Fibroblast of upper back skin (primary cell): ENCODE data around the gene GPR35.
"Not testable (repeated sequence)": the region's sequence is repeated elsewhere in the genome, so short reads cannot be mapped to it uniquely, and the experiment has no call there.

Experiments
- DNase-seq: peaks from one replicate; pipeline ENCODE4 v3.0.0-alpha.2; 2013

The GPR35 gene

GRCh38 chr2:240642061-240642805, 17.0 kb downstream of the GPR35 start:
- no peak for DNase-seq

GRCh38 chr2:240642806-240643092, 17.5 kb downstream of the GPR35 start:
- DNase-seq, result no peak

GRCh38 chr2:240643093-240643810, 18.0 kb downstream of the GPR35 start:
- DNase-seq, result no peak

- no peak for DNase-seq
These were observed 18.5 kb downstream of the GPR35 start for GRCh38 chr2:240643811-240644150.

- DNase-seq, result no peak
These were observed 18.9 kb downstream of the GPR35 start for GRCh38 chr2:240644171-240644651.

- DNase-seq, result no peak
These were observed 19.6 kb downstream of the GPR35 start for GRCh38 chr2:240644859-240645301.

GRCh38 chr2:240645346-240645745, 20.1 kb downstream of the GPR35 start:
- DNase-seq, result no peak

GRCh38 chr2:240645801-240646175, 20.5 kb downstream of the GPR35 start:
- no peak for DNase-seq

- no peak for DNase-seq
These were observed 21.1 kb downstream of the GPR35 start for GRCh38 chr2:240646176-240646899.

- no peak for DNase-seq
These were observed 21.7 kb downstream of the GPR35 start for GRCh38 chr2:240646900-240647502.

- DNase-seq, result no peak
These were observed 22.3 kb downstream of the GPR35 start for GRCh38 chr2:240647503-240648154.

- no peak for DNase-seq
These were observed 22.9 kb downstream of the GPR35 start for GRCh38 chr2:240648155-240648649.

- DNase-seq, result no peak
These were observed 23.5 kb downstream of the GPR35 start for GRCh38 chr2:240648650-240649275.

GRCh38 chr2:240649331-240649730, 24.1 kb downstream of the GPR35 start:
- no peak for DNase-seq

- no peak for DNase-seq
These were observed 25.1 kb downstream of the GPR35 start for GRCh38 chr2:240650254-240650965.

- no peak for DNase-seq
These were observed 25.9 kb downstream of the GPR35 start for GRCh38 chr2:240651185-240651584.

- DNase-seq, result peak; percentile 5
These were observed 30.9 kb downstream of the GPR35 start for GRCh38 chr2:240655931-240656886.

- DNase-seq, result not testable (repeated sequence)
These were observed 34.6 kb downstream of the GPR35 start for GRCh38 chr2:240659883-240660282.

- no peak for DNase-seq
These were observed 37.4 kb downstream of the GPR35 start for GRCh38 chr2:240662681-240663080.

GRCh38 chr2:240663546-240664190, 38.4 kb downstream of the GPR35 start:
- no peak for DNase-seq
